NCI-H2081 treated with DMSO at 0.1 percent for 48 hours (cell line): ENCODE results near the gene FBXO2.
"Not testable (repeated sequence)": the region's sequence is repeated elsewhere in the genome, so short reads cannot be mapped to it uniquely, and the experiment has no call there.

ENCODE experiments used
- DNase-seq: peaks from one replicate; lab custom pipeline; 2025; lab: John Stamatoyannopoulos, UW

The FBXO2 gene

GRCh38 chr1:11653101-11653860, 948 bp downstream of the FBXO2 start:
- no peak for DNase-seq

- DNase-seq = no peak
Observed at GRCh38 chr1:11652203-11652780, 1.9 kb downstream of the FBXO2 start.

- DNase-seq = no peak
Observed at GRCh38 chr1:11651017-11651416, 3.2 kb downstream of the FBXO2 start.

GRCh38 chr1:11650331-11650991, 3.8 kb downstream of the FBXO2 start:
- peak; percentile 24 for DNase-seq

GRCh38 chr1:11649624-11650330, 4.5 kb downstream of the FBXO2 start:
- DNase-seq = no peak

GRCh38 chr1:11649237-11649623, 5.0 kb downstream of the FBXO2 start:
- DNase-seq = no peak

- DNase-seq = no peak
Observed at GRCh38 chr1:11648732-11649158, 5.5 kb downstream of the FBXO2 start.

- no peak for DNase-seq
Observed at GRCh38 chr1:11648039-11648438, 6.2 kb downstream of the FBXO2 start.

GRCh38 chr1:11647333-11647732, 6.9 kb downstream of the FBXO2 start:
- DNase-seq = no peak

GRCh38 chr1:11646317-11646716, 7.9 kb downstream of the FBXO2 start:
- DNase-seq = no peak

- DNase-seq = peak; percentile 12
Observed at GRCh38 chr1:11645670-11646265, 8.5 kb downstream of the FBXO2 start.

GRCh38 chr1:11645270-11645669, 9.0 kb downstream of the FBXO2 start:
- DNase-seq = no peak

GRCh38 chr1:11643782-11644181, 10.4 kb downstream of the FBXO2 start:
- DNase-seq = no peak

GRCh38 chr1:11642418-11643017, 11.7 kb downstream of the FBXO2 start:
- not testable (repeated sequence) for DNase-seq

- no peak for DNase-seq
Observed at GRCh38 chr1:11641776-11642305, 12.4 kb downstream of the FBXO2 start.

- DNase-seq = no peak
Observed at GRCh38 chr1:11640944-11641343, 13.3 kb downstream of the FBXO2 start.

GRCh38 chr1:11640101-11640500, 14.1 kb downstream of the FBXO2 start:
- no peak for DNase-seq

- no peak for DNase-seq
Observed at GRCh38 chr1:11639372-11639771, 14.9 kb downstream of the FBXO2 start.

GRCh38 chr1:11638121-11638520, 16.1 kb downstream of the FBXO2 start:
- no peak for DNase-seq

GRCh38 chr1:11634365-11635192, 19.6 kb downstream of the FBXO2 start:
- DNase-seq = no peak
